ENCODE measurements around the gene GNB2.

GNB2 gene

GRCh38 chr7:100684534-100685042, 11.0 kb downstream of the GNB2 start:
- Histone ChIP-seq H3K27ac (ENCODE audit: low read depth, low read length) (no peak overlapping the region), H3K27me3 (ENCODE audit: control insufficient read depth, low read length) (no peaks in the 10 kb centered on the region), H3K9me2 (replicated peaks; ENCODE audit: control insufficient read depth, low read length) (no peaks in the 10 kb centered on the region), H3F3A (ENCODE audit: control insufficient read depth, insufficient read depth) (peaks cover 15% of the 10 kb centered on the region), H4K20me1 (ENCODE audit: control insufficient read depth, insufficient read depth, low read depth, low read length) (peaks cover 17% of the 10 kb centered on the region), H3K36me3 (ENCODE audit: control insufficient read depth, low read length) (peaks cover 98% of the 10 kb centered on the region), H3K4me3 (ENCODE audit: low read length) (no peak overlapping the region), H3K79me2 (ENCODE audit: control insufficient read depth, low read length) (peaks cover 21% of the 10 kb centered on the region), H3K4me1 (ENCODE audit: control insufficient read depth, low read length) (0 out of 2 replicates have a peak, but pooled peaks cover 1% of the 10 kb centered on the region), H3K9me3 (ENCODE audit: control insufficient read depth, insufficient read depth, low read length) (no peaks in the 10 kb centered on the region), H3K4me2 (ENCODE audit: low read length) (no peak overlapping the region)
- no peak for TF ChIP-seq EZH2phosphoT487 (IDR thresholded peaks at IDR 0.05; ENCODE audit: borderline replicate concordance, low read length)
- no peak for TF ChIP-seq CTCF (IDR thresholded peaks at IDR 0.05; ENCODE audit: low read depth, low read length, poor library complexity, severe bottlenecking)

GRCh38 chr7:100685049-100685605, 11.6 kb downstream of the GNB2 start:
- H3K4me1 ChIP-seq (ENCODE audit: control insufficient read depth, low read length): peaks cover 6% of the 10 kb centered on the region; the same call in 1 of the 2 replicates
- peaks cover 98% of the 10 kb centered on the region for H3K36me3 ChIP-seq (ENCODE audit: control insufficient read depth, low read length)

GRCh38 chr7:100685631-100686145, 12.1 kb downstream of the GNB2 start:
- TF ChIP-seq EZH2phosphoT487 (IDR thresholded peaks at IDR 0.05; ENCODE audit: borderline replicate concordance, low read length) (no peak), CTCF (IDR thresholded peaks at IDR 0.05; ENCODE audit: low read depth, low read length, poor library complexity, severe bottlenecking) (no peak)
- Histone ChIP-seq H3K9me2 (replicated peaks; ENCODE audit: control insufficient read depth, low read length) (no peaks in the 10 kb centered on the region), H4K20me1 (ENCODE audit: control insufficient read depth, insufficient read depth, low read depth, low read length) (peaks cover 25% of the 10 kb centered on the region), H3K27me3 (ENCODE audit: control insufficient read depth, low read length) (no peaks in the 10 kb centered on the region), H3K9me3 (ENCODE audit: control insufficient read depth, insufficient read depth, low read length) (no peaks in the 10 kb centered on the region), H3K4me2 (ENCODE audit: low read length) (no peak overlapping the region), H3K4me1 (ENCODE audit: control insufficient read depth, low read length) (peaks cover 8% of the 10 kb centered on the region), H3K79me2 (ENCODE audit: control insufficient read depth, low read length) (peaks cover 32% of the 10 kb centered on the region), H3K4me3 (ENCODE audit: low read length) (no peak overlapping the region), H3K27ac (ENCODE audit: low read depth, low read length) (no peak overlapping the region), H3F3A (ENCODE audit: control insufficient read depth, insufficient read depth) (peaks cover 9% of the 10 kb centered on the region), H3K36me3 (ENCODE audit: control insufficient read depth, low read length) (peaks cover 95% of the 10 kb centered on the region)

More at GRCh38 chr7:100685049-100685605, 11.6 kb downstream of the GNB2 start:
- H3K27ac ChIP-seq (ENCODE audit: low read depth, low read length): no peak overlapping the region
- H3K27me3 ChIP-seq (ENCODE audit: control insufficient read depth, low read length): no peaks in the 10 kb centered on the region
- no peaks in the 10 kb centered on the region for H3K9me2 ChIP-seq (replicated peaks; ENCODE audit: control insufficient read depth, low read length)
- H3F3A ChIP-seq (ENCODE audit: control insufficient read depth, insufficient read depth): peaks cover 11% of the 10 kb centered on the region
- H4K20me1 ChIP-seq (ENCODE audit: control insufficient read depth, insufficient read depth, low read depth, low read length): peaks cover 22% of the 10 kb centered on the region
- H3K79me2 ChIP-seq (ENCODE audit: control insufficient read depth, low read length): peaks cover 26% of the 10 kb centered on the region
- no peaks in the 10 kb centered on the region for H3K9me3 ChIP-seq (ENCODE audit: control insufficient read depth, insufficient read depth, low read length)
- TF ChIP-seq CTCF (IDR thresholded peaks at IDR 0.05; ENCODE audit: low read depth, low read length, poor library complexity, severe bottlenecking): no peak
- no peak for TF ChIP-seq EZH2phosphoT487 (IDR thresholded peaks at IDR 0.05; ENCODE audit: borderline replicate concordance, low read length)
- no peak overlapping the region for H3K4me3 ChIP-seq (ENCODE audit: low read length)
- H3K4me2 ChIP-seq (ENCODE audit: low read length): no peak overlapping the region
